GM21786 (cell line): ENCODE data around the gene MEST.
"Not testable (repeated sequence)": the region's sequence is repeated elsewhere in the genome, so short reads cannot be mapped to it uniquely, and the experiment has no call there.

Experiments used
- ATAC-seq: cut with Tn5 transposase; IDR thresholded peaks from one replicate; pipeline ENCODE4 v1.9.1; 2021; ENCODE audit not compliant: unreplicated experiment

MEST gene

GRCh38 chr7:130491841-130492522 lies at the start of gene MEST:
Gene MEST, plus strand, starts transcription at chr7:130492085. Its CDS starts 229 bp downstream, at chr7:130492314.
- no peak for ATAC-seq

- ATAC-seq: no peak
Observed at GRCh38 chr7:130442601-130443000, 49.3 kb upstream of the MEST start.

- ATAC-seq: no peak
Observed at GRCh38 chr7:130444234-130444633, 47.7 kb upstream of the MEST start.

- ATAC-seq: no peak
Observed at GRCh38 chr7:130444751-130445407, 47.0 kb upstream of the MEST start.

- no peak for ATAC-seq
Observed at GRCh38 chr7:130446259-130446658, 45.6 kb upstream of the MEST start.

GRCh38 chr7:130451344-130451743 lies 40.5 kb upstream of the MEST start:
- ATAC-seq: not testable (repeated sequence)

- no peak for ATAC-seq
Observed at GRCh38 chr7:130452951-130453350, 38.9 kb upstream of the MEST start.

GRCh38 chr7:130454959-130455358 lies 36.9 kb upstream of the MEST start:
- ATAC-seq: no peak

- ATAC-seq: no peak
Observed at GRCh38 chr7:130458257-130458656, 33.6 kb upstream of the MEST start.

GRCh38 chr7:130461272-130461671 lies 30.6 kb upstream of the MEST start:
- no peak for ATAC-seq

GRCh38 chr7:130463553-130464434 lies 28.1 kb upstream of the MEST start:
- no peak for ATAC-seq

GRCh38 chr7:130468612-130469011 lies 23.3 kb upstream of the MEST start:
- ATAC-seq: no peak

GRCh38 chr7:130471974-130472373 lies 19.9 kb upstream of the MEST start:
- ATAC-seq: no peak

GRCh38 chr7:130473289-130473688 lies 18.6 kb upstream of the MEST start:
- no peak for ATAC-seq

GRCh38 chr7:130473876-130474275 lies 18.0 kb upstream of the MEST start:
- no peak for ATAC-seq

GRCh38 chr7:130475776-130476175 lies 16.1 kb upstream of the MEST start:
- ATAC-seq: no peak

GRCh38 chr7:130476297-130477150 lies 15.4 kb upstream of the MEST start:
- ATAC-seq: no peak

GRCh38 chr7:130478991-130479390 lies 12.9 kb upstream of the MEST start:
- no peak for ATAC-seq

- ATAC-seq: no peak
Observed at GRCh38 chr7:130479716-130480400, 12.0 kb upstream of the MEST start.

GRCh38 chr7:130481898-130482297 lies 10.0 kb upstream of the MEST start:
- ATAC-seq: no peak
